WI38 (cell line): ENCODE results near the gene TSPAN7.

Source experiments
- H3K4me3 ChIP-seq: 2 replicates; pipeline ENCODE4 v1.5.1; 2011; ENCODE audit warnings: low read depth, mild to moderate bottlenecking, control low read depth, low read length
- TF ChIP-seq, protein P1 (sequence below): IDR thresholded peaks from 2 replicates; pipeline ENCODE4 v1.5.1; 2012; ENCODE audit warnings: low read depth, mild to moderate bottlenecking, control low read depth, low read length

The TSPAN7 gene

DNA sequence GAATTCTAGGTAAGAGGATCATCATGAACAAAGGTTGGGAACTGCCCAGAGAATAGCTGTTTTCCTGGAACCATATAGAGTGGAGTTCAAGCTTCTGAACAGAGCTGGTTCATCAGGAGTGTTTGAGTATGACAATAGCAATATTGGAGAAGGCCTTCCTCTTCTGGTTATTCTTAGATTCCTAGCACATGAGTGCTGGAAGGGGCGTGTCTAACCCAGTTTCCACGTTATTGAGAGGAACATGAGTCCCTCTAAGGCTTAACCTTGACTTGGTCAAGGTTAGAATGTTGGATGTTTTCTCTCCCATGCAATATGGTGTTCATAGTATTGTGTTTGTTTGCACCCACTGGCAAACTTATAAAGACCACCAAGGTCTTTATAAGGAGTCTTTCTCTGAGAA lies 101.3 kb downstream of the TSPAN7 start:
- TF ChIP-seq, protein P1, sequence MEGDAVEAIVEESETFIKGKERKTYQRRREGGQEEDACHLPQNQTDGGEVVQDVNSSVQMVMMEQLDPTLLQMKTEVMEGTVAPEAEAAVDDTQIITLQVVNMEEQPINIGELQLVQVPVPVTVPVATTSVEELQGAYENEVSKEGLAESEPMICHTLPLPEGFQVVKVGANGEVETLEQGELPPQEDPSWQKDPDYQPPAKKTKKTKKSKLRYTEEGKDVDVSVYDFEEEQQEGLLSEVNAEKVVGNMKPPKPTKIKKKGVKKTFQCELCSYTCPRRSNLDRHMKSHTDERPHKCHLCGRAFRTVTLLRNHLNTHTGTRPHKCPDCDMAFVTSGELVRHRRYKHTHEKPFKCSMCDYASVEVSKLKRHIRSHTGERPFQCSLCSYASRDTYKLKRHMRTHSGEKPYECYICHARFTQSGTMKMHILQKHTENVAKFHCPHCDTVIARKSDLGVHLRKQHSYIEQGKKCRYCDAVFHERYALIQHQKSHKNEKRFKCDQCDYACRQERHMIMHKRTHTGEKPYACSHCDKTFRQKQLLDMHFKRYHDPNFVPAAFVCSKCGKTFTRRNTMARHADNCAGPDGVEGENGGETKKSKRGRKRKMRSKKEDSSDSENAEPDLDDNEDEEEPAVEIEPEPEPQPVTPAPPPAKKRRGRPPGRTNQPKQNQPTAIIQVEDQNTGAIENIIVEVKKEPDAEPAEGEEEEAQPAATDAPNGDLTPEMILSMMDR: no peak
- H3K4me3 ChIP-seq: no peak overlapping the region

DNA sequence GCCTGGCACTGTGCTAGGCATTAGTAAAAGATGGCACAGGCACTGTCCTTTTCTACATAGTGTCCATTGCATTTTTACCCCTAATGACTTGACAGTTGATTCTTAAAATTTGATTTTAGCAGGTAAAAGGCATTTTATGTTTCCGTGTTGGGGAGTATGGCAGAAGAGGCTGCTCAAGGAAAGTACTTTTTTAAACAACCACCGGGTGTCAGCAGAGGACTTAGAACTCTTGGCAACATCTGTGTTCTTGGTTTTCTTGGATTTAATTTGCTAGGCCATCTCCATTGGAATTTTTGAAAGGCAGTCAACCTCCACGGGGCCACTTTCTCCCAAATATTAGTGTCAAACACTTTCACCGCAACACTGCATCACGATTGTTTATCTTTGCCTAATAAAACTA lies 102.9 kb downstream of the TSPAN7 start:
- TF ChIP-seq, protein P1: no peak
- H3K4me3 ChIP-seq: no peak overlapping the region

DNA sequence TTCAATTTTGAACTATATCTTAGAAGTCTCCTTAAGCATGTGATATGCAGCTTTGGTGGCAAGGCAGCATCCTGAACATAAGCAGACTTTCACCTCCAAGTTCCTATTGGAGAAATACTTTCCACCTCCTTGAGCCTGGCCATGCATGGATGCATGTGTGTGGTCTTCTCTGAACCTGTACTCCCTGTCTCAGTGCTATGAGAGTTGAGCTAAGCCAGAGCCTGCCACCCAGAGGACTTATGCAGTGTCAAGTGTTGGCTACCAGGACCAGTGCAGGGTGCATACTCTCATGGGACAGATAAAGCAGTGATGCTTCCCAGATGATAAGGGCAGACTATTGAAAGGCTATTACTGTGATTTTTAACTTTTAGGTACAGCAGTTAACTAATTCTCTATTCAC lies 105.6 kb downstream of the TSPAN7 start:
- TF ChIP-seq, protein P1: no peak
- H3K4me3 ChIP-seq: no peak overlapping the region

DNA sequence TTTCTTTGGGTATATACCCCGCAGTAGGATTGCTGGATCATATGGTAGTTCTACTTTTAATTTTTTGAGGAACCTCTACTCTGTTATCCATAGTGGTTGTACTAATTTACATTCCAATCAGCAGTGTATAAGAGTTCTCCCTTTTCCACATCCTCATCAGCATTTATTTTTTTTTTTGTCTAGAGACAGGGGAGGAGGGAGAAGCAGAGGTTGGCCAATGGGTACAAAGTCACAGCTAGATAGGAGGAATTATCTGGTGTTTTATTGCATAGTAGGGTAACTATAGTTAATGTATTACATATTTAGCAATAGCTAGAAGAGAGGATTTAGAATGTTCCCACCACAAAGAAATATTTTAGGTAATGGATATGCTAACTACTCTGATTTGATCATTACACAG lies 107.4 kb downstream of the TSPAN7 start:
- no peak overlapping the region for H3K4me3 ChIP-seq
- TF ChIP-seq, protein P1: no peak

DNA sequence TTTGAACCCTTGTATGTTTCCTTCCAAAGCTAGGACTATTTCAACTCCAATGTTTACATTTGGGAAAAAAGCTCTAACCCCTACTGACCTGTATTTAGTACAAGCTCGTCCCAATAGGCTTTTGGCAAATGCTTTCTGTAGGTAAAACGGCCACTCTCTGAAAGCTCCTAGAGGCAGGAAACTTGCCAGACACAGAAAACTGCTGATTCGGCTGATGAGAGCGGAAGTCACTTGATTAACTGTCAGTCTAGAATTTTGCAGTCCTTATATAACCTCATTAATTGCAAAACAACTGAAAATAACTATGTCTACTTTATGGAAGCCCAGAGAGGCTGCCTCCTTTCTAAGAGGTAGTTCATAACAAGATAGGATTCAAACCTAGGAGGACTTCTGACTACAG lies 108.1 kb downstream of the TSPAN7 start:
- TF ChIP-seq, protein P1: no peak
- no peak overlapping the region for H3K4me3 ChIP-seq

DNA sequence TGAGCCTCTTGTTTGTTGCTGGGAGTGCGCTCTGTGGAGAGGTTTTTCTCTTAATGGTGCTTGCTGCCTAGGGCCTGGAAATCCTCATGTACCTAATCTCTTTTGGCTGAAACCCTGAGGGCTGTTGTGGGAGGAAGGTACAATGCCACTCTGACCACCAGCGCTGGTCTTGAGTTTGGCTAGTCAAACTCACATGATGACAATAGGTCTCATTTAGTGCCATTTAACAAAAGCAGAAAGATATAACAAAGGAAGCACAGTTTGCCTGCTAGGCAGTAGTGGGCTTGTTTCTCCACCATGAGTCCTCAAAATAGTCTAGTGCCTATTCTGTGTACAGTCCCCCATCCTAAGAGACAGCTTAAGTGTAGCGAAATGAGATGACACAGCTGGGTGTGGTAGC lies 111.3 kb downstream of the TSPAN7 start:
- TF ChIP-seq, protein P1: no peak
- no peak overlapping the region for H3K4me3 ChIP-seq

DNA sequence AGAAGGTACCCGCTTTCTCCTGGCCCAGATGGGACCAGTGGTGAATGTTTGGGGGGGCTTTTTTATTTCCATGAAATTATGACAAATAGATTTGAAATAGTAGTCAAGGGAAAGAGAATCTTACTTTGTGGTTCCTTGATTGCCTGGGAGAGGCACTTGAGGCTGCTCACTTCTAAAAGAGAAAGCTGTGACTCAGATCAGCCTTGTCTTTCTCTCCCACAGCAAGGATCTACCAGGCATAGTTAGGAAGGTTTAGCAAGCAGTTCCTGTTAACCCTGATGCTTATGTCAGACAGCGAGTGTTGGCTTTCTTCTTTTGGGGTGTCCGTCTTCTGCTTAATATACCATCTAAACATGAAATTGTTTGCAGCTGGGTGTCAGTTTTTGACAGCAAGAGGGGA lies 114.5 kb downstream of the TSPAN7 start:
- no peak overlapping the region for H3K4me3 ChIP-seq
- TF ChIP-seq, protein P1: no peak

DNA sequence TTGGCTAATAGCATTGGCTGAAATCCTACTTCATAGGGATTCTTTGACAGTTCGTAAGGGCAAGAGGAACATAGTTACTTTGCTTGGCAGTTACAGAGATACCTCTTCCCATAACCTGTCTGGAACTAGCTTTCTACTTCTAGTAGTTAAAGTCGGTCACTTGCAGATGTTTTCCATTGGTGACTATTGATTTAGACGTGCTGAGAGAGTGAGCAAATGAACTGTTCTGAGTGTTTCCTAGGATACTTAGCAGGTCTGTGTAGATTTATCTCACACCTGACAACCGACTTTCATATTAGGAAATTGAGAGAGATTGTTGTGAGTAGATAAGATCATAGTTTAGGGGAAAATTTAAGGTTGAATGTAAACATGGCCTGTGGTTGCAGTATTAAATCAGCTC lies 116.8 kb downstream of the TSPAN7 start:
- TF ChIP-seq, protein P1: no peak
- no peak overlapping the region for H3K4me3 ChIP-seq
